ENCODE results near the gene PILRA. TPM values are rescaled to one million over a fixed set of nuclear protein-coding genes. Genes with fewer than 3 reads are reported as not detected.

The PILRA gene
- total RNA-seq, 1 donor from 2014 or later, result 6.7 TPM

- Mint-ChIP-seq H3K36me3 (peaks cover 3% of the 10 kb centered on the region), H3K4me3 (no peak overlapping the region), H3K4me1 (peaks cover 13% of the 10 kb centered on the region), H3K27me3 (ENCODE audit: low read depth) (no peaks in the 10 kb centered on the region), H3K27ac (peak overlapping the region; percentile 39), H3K9me3 (no peaks in the 10 kb centered on the region)
- no peak for TF ChIP-seq CTCF (IDR thresholded peaks at IDR 0.05; ENCODE audit: unreplicated experiment)
- no peak for DNase-seq (ENCODE audit: low spot score in 2 of 2, unreplicated experiment in 2 of 2)
Observed at GRCh38 chr7:100419660-100420226, 46.5 kb downstream of the PILRA start.

GRCh38 chr7:100423315-100423714 lies 50.0 kb downstream of the PILRA start:
- DNase-seq (ENCODE audit: low spot score in 2 of 2, unreplicated experiment in 2 of 2), result no peak
- Mint-ChIP-seq H3K27me3 (ENCODE audit: low read depth) (no peaks in the 10 kb centered on the region), H3K4me1 (peaks cover 15% of the 10 kb centered on the region), H3K36me3 (peaks cover 3% of the 10 kb centered on the region), H3K4me3 (no peak overlapping the region), H3K27ac (no peak overlapping the region), H3K9me3 (no peaks in the 10 kb centered on the region)
- no peak for TF ChIP-seq CTCF (IDR thresholded peaks at IDR 0.05; ENCODE audit: unreplicated experiment)

GRCh38 chr7:100425347-100425746 lies 52.1 kb downstream of the PILRA start:
- Mint-ChIP-seq H3K4me1 (peaks cover 2% of the 10 kb centered on the region), H3K27ac (peak overlapping the region; percentile 59), H3K27me3 (ENCODE audit: low read depth) (peaks cover 1% of the 10 kb centered on the region), H3K36me3 (peaks cover 3% of the 10 kb centered on the region), H3K4me3 (no peak overlapping the region), H3K9me3 (no peaks in the 10 kb centered on the region)
- no peak for DNase-seq (ENCODE audit: low spot score in 2 of 2, unreplicated experiment in 2 of 2)
- no peak for TF ChIP-seq CTCF (IDR thresholded peaks at IDR 0.05; ENCODE audit: unreplicated experiment)

GRCh38 chr7:100426516-100426915 lies 53.2 kb downstream of the PILRA start:
- no peak for DNase-seq (ENCODE audit: low spot score in 2 of 2, unreplicated experiment in 2 of 2)
- H3K36me3 Mint-ChIP-seq, result peaks cover 3% of the 10 kb centered on the region
- no peaks in the 10 kb centered on the region for H3K9me3 Mint-ChIP-seq

GRCh38 chr7:100427762-100428198 lies 54.5 kb downstream of the PILRA start:
- H3K4me3 Mint-ChIP-seq, result peak overlapping the region; percentile 90
- peaks cover 25% of the 10 kb centered on the region for H3K4me1 Mint-ChIP-seq
- peaks cover 1% of the 10 kb centered on the region for H3K27me3 Mint-ChIP-seq (ENCODE audit: low read depth)
- no peak for TF ChIP-seq CTCF (IDR thresholded peaks at IDR 0.05; ENCODE audit: unreplicated experiment)
- peaks cover 3% of the 10 kb centered on the region for H3K36me3 Mint-ChIP-seq
- H3K27ac Mint-ChIP-seq, result no peak overlapping the region
- no peaks in the 10 kb centered on the region for H3K9me3 Mint-ChIP-seq
- DNase-seq (ENCODE audit: low spot score in 2 of 2, unreplicated experiment in 2 of 2), result no peak

More at GRCh38 chr7:100426516-100426915, 53.2 kb downstream of the PILRA start:
- no peak for TF ChIP-seq CTCF (IDR thresholded peaks at IDR 0.05; ENCODE audit: unreplicated experiment)
- Mint-ChIP-seq H3K27me3 (ENCODE audit: low read depth) (peaks cover 1% of the 10 kb centered on the region), H3K4me3 (no peak overlapping the region), H3K27ac (no peak overlapping the region), H3K4me1 (peaks cover 12% of the 10 kb centered on the region)
